NCI-H526 treated with DMSO at 0.1 percent for 48 hours (cell line): ENCODE results near the gene TSC22D1.
"Not testable (repeated sequence)": the region's sequence is repeated elsewhere in the genome, so short reads cannot be mapped to it uniquely, and the experiment has no call there.

Source experiments
- DNase-seq: peaks from one replicate; lab custom pipeline; 2025; lab: John Stamatoyannopoulos, UW

Gene TSC22D1

GRCh38 chr13:44575741-44576350 is at the start of gene TSC22D1:
TSS of gene TSC22D1 (minus strand) at chr13:44576330. CDS start at chr13:44576074, 256 bp downstream.
- peak; percentile 79 for DNase-seq

DNA sequence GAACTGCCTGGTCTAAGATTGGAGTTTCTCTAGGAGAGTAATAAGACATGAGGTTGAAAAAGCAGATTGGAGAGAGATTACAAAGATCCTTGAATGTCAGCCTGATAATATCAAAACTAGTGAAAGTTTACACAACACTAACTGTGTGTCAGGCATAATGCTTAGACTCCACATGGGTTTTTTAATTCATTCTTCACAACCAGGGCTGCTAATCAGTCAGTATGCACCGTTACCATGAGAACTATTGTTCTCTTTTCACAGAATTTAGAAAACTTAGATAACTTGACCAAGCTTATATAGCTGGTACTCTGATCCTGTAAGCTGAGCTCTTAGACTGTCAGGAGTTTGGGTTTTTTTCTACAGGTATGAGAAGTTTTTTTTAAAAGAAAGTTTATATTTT is 46.6 kb upstream of the TSC22D1 start:
- DNase-seq = no peak

DNA sequence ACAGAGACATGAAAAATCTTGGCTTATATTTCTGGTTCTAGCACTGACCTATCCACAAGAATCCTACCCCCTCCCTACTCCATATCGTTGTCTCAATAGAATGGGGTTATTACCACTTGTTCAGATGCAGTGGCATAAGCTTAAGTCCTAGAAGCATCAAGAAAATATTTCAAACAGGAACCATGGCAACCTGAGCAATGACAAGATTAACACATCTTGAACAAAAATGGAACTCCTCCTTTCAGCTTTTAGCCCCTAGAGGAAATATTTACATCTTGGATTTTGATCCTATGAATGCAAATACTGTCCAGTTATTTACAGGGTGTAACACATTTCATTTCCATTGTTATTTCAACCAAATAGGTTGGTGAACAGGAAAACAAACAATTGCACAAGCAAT is 46.1 kb upstream of the TSC22D1 start:
- peak; percentile 33 for DNase-seq

DNA sequence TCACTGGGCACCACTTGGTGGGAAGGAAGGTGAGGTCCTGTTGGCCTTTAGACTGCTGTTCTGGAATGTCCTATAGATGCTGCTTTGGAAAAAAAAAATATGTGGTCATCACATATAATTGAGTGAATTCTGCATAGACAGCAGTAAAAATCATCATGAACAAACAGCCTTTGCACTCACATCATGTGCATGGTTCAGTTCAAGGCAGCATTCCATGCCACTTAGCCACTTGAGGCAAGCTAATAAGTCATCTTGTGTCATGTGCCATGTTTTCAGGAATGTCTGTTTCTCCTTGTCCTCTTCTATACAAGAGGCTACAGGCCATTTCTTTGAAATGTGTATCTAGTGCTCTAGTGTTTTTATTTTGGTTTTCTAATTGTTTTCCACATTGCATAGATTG is 43.9 kb upstream of the TSC22D1 start:
- no peak for DNase-seq

- DNase-seq = no peak
Observed at GRCh38 chr13:44619651-44620050, 43.5 kb upstream of the TSC22D1 start.

DNA sequence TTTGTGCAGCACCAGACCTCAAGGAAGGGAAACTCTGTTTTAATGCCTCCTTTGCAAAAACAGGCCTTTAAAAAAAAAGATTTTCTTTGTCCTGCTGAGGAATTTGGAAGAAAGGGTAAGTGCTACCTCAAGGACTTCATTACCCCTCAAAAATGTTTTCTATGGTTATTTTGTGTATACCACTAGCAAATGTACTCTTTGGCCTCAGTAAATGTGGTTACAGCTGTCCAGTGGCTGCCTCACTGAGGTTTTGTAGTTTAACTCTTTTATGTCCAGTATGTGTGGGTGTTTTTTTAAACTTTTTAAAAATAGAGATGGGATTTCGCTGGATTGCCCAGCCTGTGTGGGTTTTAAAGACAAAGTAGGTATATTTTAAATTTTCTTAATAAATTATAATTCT is 42.2 kb upstream of the TSC22D1 start:
- DNase-seq = no peak

- DNase-seq = no peak
Observed at GRCh38 chr13:44617648-44618047, 41.5 kb upstream of the TSC22D1 start.

- DNase-seq = no peak
Observed at GRCh38 chr13:44609137-44609536, 33.0 kb upstream of the TSC22D1 start.

DNA sequence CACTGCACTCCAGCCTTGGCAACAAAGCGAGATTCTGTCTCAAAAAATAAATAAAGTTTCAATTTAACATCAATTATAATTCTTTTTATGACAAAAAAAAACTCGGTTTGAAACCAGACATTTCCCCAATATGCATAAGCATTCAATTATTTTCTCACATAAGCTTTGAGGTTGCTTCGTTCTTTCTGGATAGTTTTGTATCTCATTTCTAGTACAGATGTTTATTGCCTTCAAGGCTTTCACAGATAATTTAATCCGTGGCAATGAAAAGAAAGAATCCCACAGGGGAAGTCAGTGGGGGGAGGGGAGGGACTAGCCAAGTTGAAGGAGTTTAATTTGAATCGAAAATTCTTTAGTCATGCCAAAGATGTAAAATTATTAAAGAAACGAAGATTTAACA is 29.6 kb upstream of the TSC22D1 start:
- no peak for DNase-seq

DNA sequence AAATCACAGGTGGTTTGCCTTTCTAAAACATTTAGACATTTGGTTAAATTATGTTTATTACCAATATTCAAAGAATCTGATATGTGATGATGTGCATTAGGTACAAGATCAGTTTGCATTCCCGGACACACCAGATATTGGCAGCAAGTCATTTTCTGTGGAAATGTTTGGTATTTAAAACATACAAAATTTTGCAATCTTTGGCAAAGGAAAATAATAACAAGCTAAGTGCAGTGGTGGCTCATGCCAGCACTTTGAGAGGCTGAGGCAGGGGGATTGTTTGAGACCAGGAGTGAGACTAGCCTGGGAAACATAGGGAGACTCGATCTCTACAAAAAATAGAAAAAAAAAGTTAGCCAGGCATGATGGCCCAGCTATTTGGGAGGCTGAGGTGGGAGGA is 29.1 kb upstream of the TSC22D1 start:
- DNase-seq = no peak

GRCh38 chr13:44601586-44601985 is 25.5 kb upstream of the TSC22D1 start:
- DNase-seq = no peak

- DNase-seq = not testable (repeated sequence)
Observed at GRCh38 chr13:44593861-44594592, 17.9 kb upstream of the TSC22D1 start.

DNA sequence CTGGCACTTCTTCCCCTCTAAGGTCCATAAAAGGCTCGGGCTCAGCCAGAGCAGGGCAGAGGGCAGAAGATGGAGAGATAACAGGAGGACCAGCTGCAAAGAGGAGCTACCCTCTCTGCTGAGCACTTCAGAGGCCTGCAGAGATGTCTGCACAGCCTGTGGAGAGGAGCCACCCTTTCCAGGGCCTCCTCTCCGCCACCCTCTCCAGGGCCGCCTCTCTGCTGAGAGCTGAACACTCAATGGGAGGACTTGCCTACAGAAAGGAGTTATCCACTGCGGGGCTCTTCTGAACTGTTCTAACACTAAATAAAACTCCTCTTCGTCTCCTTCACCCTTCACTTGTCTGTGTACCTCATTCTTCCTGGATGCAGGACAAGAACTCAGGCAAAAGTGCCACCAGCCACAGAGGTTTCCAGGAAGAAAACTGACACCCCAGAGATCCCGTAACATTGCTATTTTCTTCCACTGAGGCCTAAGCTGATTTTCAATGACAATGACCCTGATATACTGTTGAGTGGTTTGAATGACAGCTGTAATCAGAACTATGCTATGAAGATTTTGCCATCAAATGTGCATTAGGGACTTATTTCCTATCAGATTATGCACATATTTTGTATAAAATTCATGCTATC is 16.2 kb upstream of the TSC22D1 start:
- DNase-seq = no peak

- no peak for DNase-seq
Observed at GRCh38 chr13:44591316-44591715, 15.2 kb upstream of the TSC22D1 start.

GRCh38 chr13:44583137-44583536 is 7.0 kb upstream of the TSC22D1 start:
- no peak for DNase-seq

GRCh38 chr13:44578067-44578400 is 1.9 kb upstream of the TSC22D1 start:
- DNase-seq = peak; percentile 90

DNA sequence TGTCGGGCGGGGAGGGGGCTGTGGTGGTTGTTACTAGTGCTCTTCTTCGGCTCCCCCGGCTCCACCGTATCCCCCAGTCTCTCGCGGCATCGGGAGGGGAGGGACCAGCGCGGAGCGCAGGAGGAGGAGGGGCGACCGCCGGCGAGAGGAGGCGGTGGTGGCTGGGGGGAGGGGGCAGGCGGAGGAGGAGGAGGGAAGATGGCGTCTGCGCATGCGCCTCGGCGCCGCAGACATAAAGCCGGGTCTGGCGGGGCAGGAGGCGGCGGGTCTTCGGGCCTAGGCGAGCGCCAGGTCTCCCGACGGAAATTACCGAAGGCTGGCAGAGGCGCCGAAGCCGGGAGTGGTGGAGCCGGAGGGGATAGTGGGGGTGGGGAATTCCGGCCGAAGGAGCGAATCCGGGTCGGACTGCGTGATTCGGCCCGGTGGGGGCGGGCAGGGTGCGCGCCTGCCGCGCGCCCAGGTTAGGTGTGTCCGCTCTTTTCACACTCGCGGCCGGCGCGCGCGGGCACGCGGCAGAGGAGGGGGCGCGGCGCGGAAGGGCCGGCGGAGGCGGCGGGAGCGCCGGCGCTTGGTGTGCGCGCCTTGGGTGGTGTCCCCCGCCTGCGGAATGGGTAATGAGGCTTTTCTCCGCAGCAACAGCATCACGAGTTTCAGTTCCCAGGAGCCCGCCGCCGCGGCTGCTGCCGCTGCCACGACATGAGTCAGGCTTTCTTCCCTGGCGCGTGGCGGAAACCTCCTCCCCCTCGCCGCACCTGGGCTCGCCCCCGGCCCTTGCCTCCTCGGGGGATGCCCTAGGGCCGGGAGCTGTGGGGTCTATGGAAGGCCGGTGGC is 1.3 kb upstream of the TSC22D1 start:
- peak; percentile 98 for DNase-seq

DNA sequence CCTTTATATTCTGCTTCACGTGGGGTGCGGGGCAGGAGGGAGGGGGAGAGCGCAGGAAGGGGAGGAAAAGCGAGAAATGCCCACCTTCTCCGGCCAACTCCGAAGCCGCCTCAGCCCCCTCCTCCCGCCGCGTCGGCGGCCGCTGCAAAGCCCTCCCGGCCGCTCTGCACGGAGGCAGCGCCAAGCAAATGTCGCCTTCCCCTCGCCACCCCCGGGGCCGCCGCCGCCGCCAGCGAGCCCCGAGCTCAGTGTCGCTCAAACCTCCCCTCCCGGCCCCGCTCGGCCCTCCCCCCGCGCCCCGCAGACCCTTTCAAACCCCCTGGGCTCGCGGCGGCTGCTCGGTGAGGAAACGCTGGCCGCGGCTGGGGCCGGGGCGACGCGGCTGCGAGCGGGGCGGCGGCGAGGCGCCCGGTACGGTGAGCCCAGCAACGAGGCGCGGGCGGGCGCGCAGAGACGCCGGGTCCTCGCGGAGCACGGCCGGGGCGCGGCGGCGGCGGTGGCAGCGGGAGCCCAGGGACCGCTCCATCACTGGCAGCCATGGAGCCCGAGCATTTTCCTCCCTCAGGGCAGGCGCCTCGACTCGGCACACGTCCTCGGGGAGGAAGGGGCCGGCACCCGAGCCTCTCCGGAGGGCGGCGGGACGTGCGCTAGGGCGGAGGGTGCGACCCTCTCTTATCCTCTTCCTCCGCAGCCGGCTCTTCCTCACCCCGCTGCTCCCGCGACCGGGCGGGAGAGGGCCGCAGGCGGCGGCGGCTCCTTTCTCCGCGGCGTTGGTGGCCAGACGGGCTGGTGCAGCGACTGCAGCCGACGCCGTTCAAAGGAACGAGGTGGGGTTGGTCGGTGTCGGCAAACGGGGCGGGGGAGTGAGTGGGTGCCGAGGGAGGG is 463 bp upstream of the TSC22D1 start:
- no peak for DNase-seq

GRCh38 chr13:44575035-44575434 is 1.1 kb downstream of the TSC22D1 start:
- DNase-seq = no peak

- DNase-seq = no peak
Observed at GRCh38 chr13:44574466-44574855, 1.7 kb downstream of the TSC22D1 start.

GRCh38 chr13:44573790-44574465 is 2.2 kb downstream of the TSC22D1 start:
- DNase-seq = no peak
